Hair follicle dermal papilla cell (primary cell): Measurements from ENCODE around the gene AKR1B1. TPM values are rescaled to one million over a fixed set of nuclear protein-coding genes. Genes with fewer than 3 reads are reported as not detected.

Experiments
- total RNA-seq: library from RNA; depleted of rRNA; stranded (reverse); fragments of >200 nt; gene quantifications from 2 replicates; pipeline ENCODE4 v1.2.3, GENCODE V29; 2012

The AKR1B1 gene
- 147 and 229 TPM in 2 replicates for total RNA-seq

DNA sequence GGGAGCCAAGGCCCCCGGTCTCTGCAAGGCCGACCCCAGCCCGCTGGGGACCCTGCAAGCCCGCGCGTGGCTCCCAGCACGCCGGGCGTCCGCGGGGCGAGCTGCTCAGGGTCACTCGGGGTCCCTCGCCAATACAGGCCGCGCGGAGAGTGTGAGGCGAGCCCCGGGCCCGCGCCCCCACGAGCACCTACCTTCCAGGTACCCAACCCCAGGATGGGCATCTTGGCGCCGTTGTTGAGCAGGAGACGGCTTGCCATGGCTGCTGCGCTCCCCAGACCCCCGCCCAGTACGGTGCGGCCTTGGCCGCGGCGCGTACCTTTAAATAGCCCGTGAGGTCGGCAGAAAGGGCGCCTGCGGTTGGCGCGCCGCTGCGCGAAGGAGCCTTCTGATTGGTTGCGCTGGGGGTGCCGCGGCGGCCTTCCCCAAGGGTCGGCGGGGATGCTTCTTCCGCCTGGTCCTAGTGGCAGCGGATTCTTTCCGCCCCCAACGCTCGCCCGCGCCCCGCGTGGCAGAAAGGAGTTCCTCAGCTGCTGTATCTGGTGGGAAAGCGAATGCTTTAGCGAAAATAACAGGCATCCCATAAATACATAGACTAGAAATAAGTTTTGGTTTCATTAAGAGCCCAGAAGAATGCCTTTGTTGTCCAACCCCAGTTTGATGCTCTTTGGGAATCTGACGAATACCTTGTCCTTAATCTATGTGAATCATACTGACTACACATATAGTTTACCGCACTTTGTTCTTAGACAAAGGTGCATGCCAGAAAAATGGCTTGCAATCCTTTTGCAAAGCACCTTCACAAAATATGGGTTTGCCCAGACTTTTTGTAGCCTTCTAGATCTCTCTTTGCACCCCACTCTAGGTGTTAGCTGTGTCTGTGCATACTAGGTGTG lies at the start of gene AKR1B1:
Gene AKR1B1 (minus strand): TSS at position 295 of the 893 bp plus-strand sequence. CDS start 38 bp downstream, at position 257.

Other genes starting within 250 kb of the AKR1B1 start
- 17.5 and 23.0 TPM in 2 replicates for gene SLC35B4, start 142.2 kb downstream of the AKR1B1 start, total RNA-seq
- gene AKR1B10, start 68.5 kb upstream of the AKR1B1 start, total RNA-seq = 0.32 TPM in 1 of 2 replicates, not detected in the other
- gene AKR1B15, start 90.0 kb upstream of the AKR1B1 start, total RNA-seq = not detected in 2 replicates
- 22.2 and 23.1 TPM in 2 replicates for gene BPGM, start 187.8 kb upstream of the AKR1B1 start, total RNA-seq